Measurements from ENCODE around the gene XPO6. TPM values are rescaled to one million over a fixed set of nuclear protein-coding genes. Genes with fewer than 3 reads are reported as not detected.

Gene XPO6
- polyA plus RNA-seq, 6 donors from 2014 or later, result 34.0 to 59.1 (median 56.1) TPM

GRCh38 chr16:28205974-28206373, 5.8 kb downstream of the XPO6 start:
- ATAC-seq (ENCODE audit: low read depth in 2 of 2) (no peak), DNase-seq (no peak)
- H3K9me3 Mint-ChIP-seq, result no peaks in the 10 kb centered on the region
- H3K4me3 Mint-ChIP-seq, result no peak overlapping the region
- H3K27ac Mint-ChIP-seq, result peak overlapping the region in 2 of 6 donors; percentile 60 to 75
- no peaks in the 10 kb centered on the region for H3K27me3 Mint-ChIP-seq
- peaks cover 14 to 16% of the 10 kb centered on the region in 2 donors for H3K36me3 Mint-ChIP-seq
- peaks cover 38 to 48% (median 39%) of the 10 kb centered on the region in 3 donors for H3K4me1 Mint-ChIP-seq

- DNase-seq, result no peak
- no peak overlapping the region for H3K27ac Mint-ChIP-seq
- peaks cover 20 to 21% of the 10 kb centered on the region in 2 donors for H3K36me3 Mint-ChIP-seq
- no peak overlapping the region for H3K4me3 Mint-ChIP-seq
- no peaks in the 10 kb centered on the region for H3K9me3 Mint-ChIP-seq
- no peaks in the 10 kb centered on the region for H3K27me3 Mint-ChIP-seq
- no peak for ATAC-seq (ENCODE audit: low read depth in 2 of 2)
- H3K4me1 Mint-ChIP-seq, result peaks cover 32 to 49% (median 39%) of the 10 kb centered on the region in 3 donors
These were observed 6.5 kb downstream of the XPO6 start for GRCh38 chr16:28205117-28205899.

GRCh38 chr16:28204622-28205021, 7.1 kb downstream of the XPO6 start:
- peaks cover 25 to 43% (median 36%) of the 10 kb centered on the region in 3 donors for H3K4me1 Mint-ChIP-seq
- H3K4me3 Mint-ChIP-seq, result no peak overlapping the region
- H3K36me3 Mint-ChIP-seq, result peaks cover 20 to 25% of the 10 kb centered on the region in 2 donors
- DNase-seq (no peak), ATAC-seq (ENCODE audit: low read depth in 2 of 2) (no peak)
- no peak overlapping the region for H3K27ac Mint-ChIP-seq
- H3K27me3 Mint-ChIP-seq, result no peaks in the 10 kb centered on the region
- H3K9me3 Mint-ChIP-seq, result no peaks in the 10 kb centered on the region

GRCh38 chr16:28204204-28204603, 7.6 kb downstream of the XPO6 start:
- no peaks in the 10 kb centered on the region for H3K9me3 Mint-ChIP-seq
- no peak overlapping the region for H3K27ac Mint-ChIP-seq
- H3K4me1 Mint-ChIP-seq, result peaks cover 24 to 39% (median 36%) of the 10 kb centered on the region in 3 donors

GRCh38 chr16:28202147-28202746, 9.5 kb downstream of the XPO6 start:
- Mint-ChIP-seq H3K27me3 (no peaks in the 10 kb centered on the region), H3K4me3 (peak overlapping the region in 4 of 8 donors; percentile 2 to 72 (median 12)), H3K27ac (peak overlapping the region; percentile 32 to 96 (median 73)), H3K36me3 (peaks cover 20 to 25% of the 10 kb centered on the region in 2 donors), H3K4me1 (peaks cover 5 to 22% (median 20%) of the 10 kb centered on the region in 3 donors), H3K9me3 (no peaks in the 10 kb centered on the region)
- DNase-seq (no peak), ATAC-seq (ENCODE audit: low read depth in 2 of 2) (peak; percentile 44 to 54)

More at GRCh38 chr16:28204204-28204603, 7.6 kb downstream of the XPO6 start:
- H3K4me3 Mint-ChIP-seq, result no peak overlapping the region
- H3K36me3 Mint-ChIP-seq, result peaks cover 20 to 25% of the 10 kb centered on the region in 2 donors
- no peak for ATAC-seq (ENCODE audit: low read depth in 2 of 2)
- DNase-seq, result no peak
- H3K27me3 Mint-ChIP-seq, result no peaks in the 10 kb centered on the region

GRCh38 chr16:28200661-28201060, 11.1 kb downstream of the XPO6 start:
- Mint-ChIP-seq H3K27me3 (no peaks in the 10 kb centered on the region), H3K9me3 (no peaks in the 10 kb centered on the region), H3K4me3 (peak overlapping the region in 1 of 8 donors; percentile 16), H3K27ac (peak overlapping the region; percentile 20 to 89 (median 63)), H3K36me3 (peaks cover 20 to 25% of the 10 kb centered on the region in 2 donors), H3K4me1 (peaks cover 12 to 28% (median 26%) of the 10 kb centered on the region in 3 donors)
- DNase-seq, result no peak
- ATAC-seq (ENCODE audit: low read depth in 2 of 2), result no peak

- DNase-seq (no peak), ATAC-seq (ENCODE audit: low read depth in 2 of 2) (no peak)
- H3K36me3 Mint-ChIP-seq, result peaks cover 10 to 17% of the 10 kb centered on the region in 2 donors
- H3K9me3 Mint-ChIP-seq, result no peaks in the 10 kb centered on the region
- H3K27me3 Mint-ChIP-seq, result no peaks in the 10 kb centered on the region
- H3K4me3 Mint-ChIP-seq, result no peak overlapping the region
- H3K4me1 Mint-ChIP-seq, result peaks cover 49 to 66% (median 50%) of the 10 kb centered on the region in 3 donors
- H3K27ac Mint-ChIP-seq, result peak overlapping the region in 4 of 6 donors; percentile 54 to 89 (median 72)
These were observed 15.3 kb downstream of the XPO6 start for GRCh38 chr16:28196387-28196987.

- Mint-ChIP-seq H3K27ac (peak overlapping the region in 4 of 6 donors; percentile 18 to 92 (median 67)), H3K36me3 (peaks cover 5 to 11% of the 10 kb centered on the region in 2 donors), H3K4me1 (peaks cover 47 to 65% (median 57%) of the 10 kb centered on the region in 3 donors), H3K27me3 (no peaks in the 10 kb centered on the region), H3K9me3 (no peaks in the 10 kb centered on the region), H3K4me3 (peak overlapping the region in 3 of 8 donors; percentile 21 to 29 (median 25))
- DNase-seq, result no peak
- ATAC-seq (ENCODE audit: low read depth in 2 of 2), result no peak
These were observed 15.9 kb downstream of the XPO6 start for GRCh38 chr16:28195859-28196258.

GRCh38 chr16:28193530-28194423, 18.0 kb downstream of the XPO6 start:
- Mint-ChIP-seq H3K4me1 (peaks cover 53 to 79% (median 77%) of the 10 kb centered on the region in 3 donors), H3K9me3 (no peaks in the 10 kb centered on the region), H3K4me3 (peak overlapping the region; percentile 68 to 91 (median 86)), H3K36me3 (peaks cover 0 to 4% of the 10 kb centered on the region in 2 donors), H3K27ac (peak overlapping the region; percentile 89 to 99 (median 97)), H3K27me3 (no peaks in the 10 kb centered on the region)
- no peak for ATAC-seq (ENCODE audit: low read depth in 2 of 2)
- DNase-seq, result no peak

GRCh38 chr16:28192806-28193529, 18.8 kb downstream of the XPO6 start:
- H3K27me3 Mint-ChIP-seq, result no peaks in the 10 kb centered on the region
- H3K36me3 Mint-ChIP-seq, result peaks cover 0 to 4% of the 10 kb centered on the region in 2 donors

GRCh38 chr16:28191364-28191960, 20.3 kb downstream of the XPO6 start:
- Mint-ChIP-seq H3K27me3 (no peaks in the 10 kb centered on the region), H3K9me3 (no peaks in the 10 kb centered on the region), H3K4me3 (peak overlapping the region in 7 of 8 donors; percentile 13 to 71 (median 49)), H3K4me1 (peaks cover 69 to 96% (median 92%) of the 10 kb centered on the region in 3 donors), H3K27ac (peak overlapping the region in 5 of 6 donors; percentile 47 to 98 (median 85)), H3K36me3 (peaks cover 0 to 4% of the 10 kb centered on the region in 2 donors)
- no peak for ATAC-seq (ENCODE audit: low read depth in 2 of 2)
- DNase-seq, result no peak

More at GRCh38 chr16:28192806-28193529, 18.8 kb downstream of the XPO6 start:
- Mint-ChIP-seq H3K27ac (peak overlapping the region; percentile 89 to 99 (median 97)), H3K4me3 (peak overlapping the region; percentile 68 to 91 (median 86)), H3K9me3 (no peaks in the 10 kb centered on the region), H3K4me1 (peaks cover 61 to 87% (median 85%) of the 10 kb centered on the region in 3 donors)
- ATAC-seq (ENCODE audit: low read depth in 2 of 2), result peak; percentile 82 to 85
- peak; percentile 85 for DNase-seq

Data from naive B cell (primary cell).